Bronchus fibroblast of lung (primary cell): ENCODE results near the gene TAPBPL. TPM values are rescaled to one million over a fixed set of nuclear protein-coding genes. Genes with fewer than 3 reads are reported as not detected.

Experiments
- total RNA-seq: library from RNA; depleted of rRNA; stranded (reverse); fragments of >200 nt; gene quantifications from 2 replicates; pipeline ENCODE4 v1.2.3, GENCODE V29; 2015

The TAPBPL gene
- total RNA-seq, result 6.9 and 10.4 TPM in 2 replicates

GRCh38 chr12:6451348-6452244 is at the start of gene TAPBPL:
TAPBPL (plus strand) TSS chr12:6452042; CDS start chr12:6452249, 207 bp downstream.

GRCh38 chr12:6444704-6445688 is 6.8 kb upstream of the TAPBPL start, which contains the start of gene CD27:
CD27 (plus strand) TSS chr12:6444955; CDS start chr12:6445096, 141 bp downstream.

GRCh38 chr12:6470375-6471163 is 18.7 kb downstream of the TAPBPL start, which contains the start of gene VAMP1:
VAMP1 (minus strand) TSS chr12:6470677; CDS start chr12:6470531, 146 bp downstream.

GRCh38 chr12:6492838-6493496 is 41.1 kb downstream of the TAPBPL start, which contains the start of gene MRPL51:
MRPL51 (minus strand) TSS chr12:6493262; CDS start chr12:6493136, 126 bp downstream.

GRCh38 chr12:6493497-6494257 is 41.8 kb downstream of the TAPBPL start, which contains the start of gene NCAPD2:
NCAPD2 (plus strand) TSS chr12:6494102; CDS start chr12:6495099, 997 bp downstream.

Other genes starting within 250 kb of the TAPBPL start
- 0.67 and 0.89 TPM in 2 replicates for gene PLEKHG6, start 141.4 kb upstream of the TAPBPL start, total RNA-seq
- 251 and 310 TPM in 2 replicates for gene TNFRSF1A, start 110.0 kb upstream of the TAPBPL start, total RNA-seq
- 0.67 and 1.0 TPM in 2 replicates for gene SCNN1A, start 76.5 kb upstream of the TAPBPL start, total RNA-seq
- gene LTBR, start 67.9 kb upstream of the TAPBPL start, total RNA-seq, result 153 and 165 TPM in 2 replicates
- gene CD27, start 7.1 kb upstream of the TAPBPL start, total RNA-seq, result 0.15 TPM in 1 of 2 replicates, not detected in the other
- 3.6 and 4.5 TPM in 2 replicates for gene VAMP1, start 18.6 kb downstream of the TAPBPL start, total RNA-seq
- 138 and 139 TPM in 2 replicates for gene MRPL51, start 41.2 kb downstream of the TAPBPL start, total RNA-seq
- gene NCAPD2, start 42.1 kb downstream of the TAPBPL start, total RNA-seq, result 141 and 150 TPM in 2 replicates
- gene GAPDH, start 82.5 kb downstream of the TAPBPL start, total RNA-seq, result 7,240 and 8,467 TPM in 2 replicates
- gene IFFO1, start 104.0 kb downstream of the TAPBPL start, total RNA-seq, result 11.0 and 11.8 TPM in 2 replicates
- gene NOP2, start 116.2 kb downstream of the TAPBPL start, total RNA-seq, result 24.4 and 25.9 TPM in 2 replicates
- 173 and 195 TPM in 2 replicates for gene CHD4, start 155.3 kb downstream of the TAPBPL start, total RNA-seq
- gene LPAR5, start 183.9 kb downstream of the TAPBPL start, total RNA-seq, result 0.17 TPM in 1 of 2 replicates, not detected in the other
- gene ACRBP, start 195.4 kb downstream of the TAPBPL start, total RNA-seq, result 0.89 and 1.0 TPM in 2 replicates
- gene ING4, start 211.1 kb downstream of the TAPBPL start, total RNA-seq, result 28.7 TPM in 2 replicates
- gene ZNF384, start 237.3 kb downstream of the TAPBPL start, total RNA-seq, result 21.4 and 24.5 TPM in 2 replicates
- gene PIANP, start 248.8 kb downstream of the TAPBPL start, total RNA-seq, result 0.17 and 0.74 TPM in 2 replicates